H1 (cell line): Measurements from ENCODE around the gene HTR3E. TPM values are rescaled to one million over a fixed set of nuclear protein-coding genes. Genes with fewer than 3 reads are reported as not detected.

Source experiments
- ASH2L ChIP-seq: fragments of 200-600, 300-600 bp; sonication (generic); IDR thresholded peaks from one replicate; pipeline ENCODE4 v1.7.1; 2017; ENCODE audit warnings: low read length
- BACH1 ChIP-seq: IDR thresholded peaks from 2 replicates; pipeline ENCODE4 v1.6.1; 2012; ENCODE audit warnings: low read length, improper control_type of control experiment
- CBX5 ChIP-seq: fragments of 300-800, 300-1000 bp; sonication (generic); IDR thresholded peaks from 2 replicates; pipeline ENCODE4 v1.7.1; 2016; ENCODE audit warnings: antibody characterized with exemption, low read length, low read depth
- CREB1 ChIP-seq: IDR thresholded peaks from 2 replicates; pipeline ENCODE4 v1.6.1; 2012; ENCODE audit warnings: inconsistent platforms
- CTCF ChIP-seq, 3 experiments: IDR thresholded peaks; 1 replicate in 2 of 3; 2 replicates in 1 of 3; pipeline versions ENCODE4 v1.5.1 to v1.6.1; 2011; ENCODE audit warnings: low read length in 3 of 3, mild to moderate bottlenecking in 3 of 3, inconsistent platforms in 2 of 3, low read depth in 1 of 3, moderate library complexity in 1 of 3; ENCODE audit not compliant: insufficient read depth in 1 of 3; ENCODE audit errors: control extremely low read depth in 1 of 3
- E2F6 ChIP-seq: IDR thresholded peaks from 2 replicates; pipeline ENCODE4 v1.6.1; 2012; ENCODE audit warnings: inconsistent platforms
- EZH2 ChIP-seq: fragments of 200-600 bp; sonication (generic); IDR thresholded peaks from 2 replicates; pipeline ENCODE4 v1.7.1; 2012; ENCODE audit warnings: low read depth, mild to moderate bottlenecking, moderate library complexity, low read length, inconsistent platforms; ENCODE audit not compliant: severe bottlenecking
- FOSL1 ChIP-seq: IDR thresholded peaks from 2 replicates; pipeline ENCODE4 v1.6.1; 2011; ENCODE audit warnings: mild to moderate bottlenecking, low read depth, low read length, moderate library complexity; ENCODE audit not compliant: insufficient read depth
- GABPA ChIP-seq: IDR thresholded peaks from 2 replicates; pipeline ENCODE4 v1.6.1; 2011; ENCODE audit warnings: mild to moderate bottlenecking, low read length, moderate library complexity, borderline replicate concordance; ENCODE audit not compliant: insufficient read depth
- POLR2A ChIP-seq, 2 experiments: IDR thresholded peaks; 1 replicate in 1 of 2; 2 replicates in 1 of 2; pipeline ENCODE4 v1.6.1; 2011; ENCODE audit warnings: low read depth in 2 of 2, low read length in 2 of 2, mild to moderate bottlenecking in 2 of 2; ENCODE audit errors: control extremely low read depth in 1 of 2
- POU5F1 ChIP-seq: IDR thresholded peaks from 2 replicates; pipeline ENCODE4 v1.6.1; 2011; ENCODE audit warnings: low read depth, mild to moderate bottlenecking, low read length, moderate library complexity
- RBBP5 ChIP-seq: IDR thresholded peaks from 2 replicates; pipeline ENCODE4 v1.7.1; 2012; ENCODE audit warnings: low read depth, mild to moderate bottlenecking, inconsistent platforms, low read length, moderate library complexity, borderline replicate concordance
- RXRA ChIP-seq: IDR thresholded peaks from 2 replicates; pipeline ENCODE4 v1.6.1; 2011; ENCODE audit warnings: low read depth, mild to moderate bottlenecking, low read length, moderate library complexity; ENCODE audit not compliant: insufficient read depth
- SIN3A ChIP-seq, 2 experiments: IDR thresholded peaks in 1 of 2; conservative IDR thresholded peaks in 1 of 2; 2 replicates each; pipeline ENCODE4 v1.6.1; 2011 to 2012; ENCODE audit warnings: low read length in 2 of 2, improper control_type of control experiment in 1 of 2, low read depth in 1 of 2, mild to moderate bottlenecking in 1 of 2
- SIX5 ChIP-seq: IDR thresholded peaks from 2 replicates; pipeline ENCODE4 v1.6.1; 2011; ENCODE audit warnings: mild to moderate bottlenecking, low read depth, low read length
- SP1 ChIP-seq: IDR thresholded peaks from 2 replicates; pipeline ENCODE4 v1.6.1; 2011; ENCODE audit warnings: low read depth, low read length
- SP2 ChIP-seq: IDR thresholded peaks from 2 replicates; pipeline ENCODE4 v1.6.1; 2012; ENCODE audit warnings: mild to moderate bottlenecking, low read length, inconsistent platforms
- SUZ12 ChIP-seq: fragments of 200-600 bp; sonication (generic); IDR thresholded peaks from 2 replicates; pipeline ENCODE4 v1.6.1; 2012; ENCODE audit warnings: mild to moderate bottlenecking, inconsistent platforms, low read length, moderate library complexity, mixed read lengths
- TEAD4 ChIP-seq: IDR thresholded peaks from 2 replicates; pipeline ENCODE4 v1.6.1; 2012; ENCODE audit warnings: low read depth, low read length, inconsistent platforms, mixed read lengths
- ZNF274 ChIP-seq: IDR thresholded peaks from 2 replicates; pipeline ENCODE4 v1.7.0; 2012; ENCODE audit warnings: low read length, borderline replicate concordance; ENCODE audit errors: extremely low read depth
- polyA plus RNA-seq, 7 experiments: library from polyadenylated mRNA; depleted of rRNA in 3 of 7; stranded (reverse) in 5 of 7; unstranded in 2 of 7; fragments of >200 nt in 5 of 7; fragments of 200-250 nt in 2 of 7; gene quantifications; 1 replicate in 5 of 7; 2 replicates in 1 of 7; 4 replicates in 1 of 7; pipeline versions ENCODE4 v1.2.1 to v1.2.3, GENCODE V29; 2011 to 2013; ENCODE audit warnings: missing spikeins in 2 of 7, mixed read lengths in 2 of 7
- total RNA-seq: library from RNA; stranded (reverse); fragmentation: NEBNext Ultra II Directional; extraction: Animal tissue kit (Norgen Biotek cat#: 25700); gene quantifications from 2 replicates; pipeline ENCODE4 v1.2.1, GENCODE V29; 2021

HTR3E gene
- total and polyA plus RNA-seq, 2 of the 8 experiments (the other 6 are each of a cell fraction or from before 2014, with no cell fraction given), result not detected

- TF ChIP-seq ZNF274, result no peak
- no peak for TF ChIP-seq SP2
- no peak for TF ChIP-seq SP1
- TF ChIP-seq RXRA, result no peak
- TF ChIP-seq GABPA, result no peak
- no peak for TF ChIP-seq CBX5
- TF ChIP-seq BACH1, result no peak
- TF ChIP-seq E2F6, result 0 out of 2 replicates have a peak, but pooled peaks have one; percentile 45
- TF ChIP-seq TEAD4, result peak; percentile 20; the same call in 1 of the 2 replicates
- no peak; the same call in 1 of the 2 replicates for TF ChIP-seq RBBP5
- no peak for TF ChIP-seq FOSL1
- no peak for TF ChIP-seq SIX5
- peak; percentile 56; the same call in 1 of the 2 replicates for TF ChIP-seq CREB1
- TF ChIP-seq CTCF (IDR thresholded peaks at IDR 0.05; ENCODE audit: control extremely low read depth in 1 of 3, insufficient read depth in 1 of 3, low read depth in 1 of 3, low read length in 3 of 3), result peak; percentile 21 to 27 (median 22); a peak in 3 of 4 replicates
- peak; percentile 94 for TF ChIP-seq ASH2L
- peak; percentile 83 to 85 for TF ChIP-seq POLR2A (IDR thresholded peaks at IDR 0.05; ENCODE audit: control extremely low read depth in 1 of 2, low read depth in 2 of 2, low read length in 2 of 2)
- TF ChIP-seq EZH2, result no peak
- no peak for TF ChIP-seq POU5F1
- peak in 1 of 2 experiments; percentile 77; a peak in 2 of 4 replicates for TF ChIP-seq SIN3A (conservative IDR thresholded peaks at IDR 0.05 in 1 of 2, IDR thresholded peaks at IDR 0.05 in 1 of 2; ENCODE audit: low read depth in 1 of 2, low read length in 2 of 2)
- no peak for TF ChIP-seq SUZ12
Measured at GRCh38 chr3:184135149-184135910, 38.5 kb downstream of the HTR3E start, which contains the start of gene EIF2B5 (continued).
